Trophoblast cell (in vitro differentiated cells and primary cell): ENCODE results near the gene CA7.

Source experiments
- DNase-seq, 2 donors: peaks; one replicate each; pipeline ENCODE4 v3.0.0-alpha.2; 2016
- H2AFZ ChIP-seq: 2 replicates; pipeline ENCODE4 v1.6.1; 2013; ENCODE audit warnings: low read length, moderate library complexity, mild to moderate bottlenecking; ENCODE audit not compliant: insufficient read depth, poor library complexity
- H2AK5ac ChIP-seq: 2 replicates; pipeline ENCODE4 v1.6.1; 2013; ENCODE audit warnings: mild to moderate bottlenecking, low read length
- H2BK120ac ChIP-seq: 2 replicates; pipeline ENCODE4 v1.6.1; 2013; ENCODE audit warnings: low read length, mild to moderate bottlenecking, moderate library complexity; ENCODE audit not compliant: insufficient read depth, poor library complexity
- H2BK12ac ChIP-seq: 2 replicates; pipeline ENCODE4 v1.6.1; 2013; ENCODE audit warnings: mild to moderate bottlenecking, low read length, moderate library complexity
- H2BK5ac ChIP-seq: 2 replicates; pipeline ENCODE4 v1.6.1; 2013; ENCODE audit warnings: low read length, low read depth, moderate library complexity, mild to moderate bottlenecking; ENCODE audit not compliant: poor library complexity
- H3K14ac ChIP-seq: 2 replicates; pipeline ENCODE4 v1.6.1; 2013; ENCODE audit warnings: mild to moderate bottlenecking, low read length
- H3K18ac ChIP-seq: 2 replicates; pipeline ENCODE4 v1.6.1; 2013; ENCODE audit warnings: mild to moderate bottlenecking, low read length
- H3K23ac ChIP-seq: 2 replicates; pipeline ENCODE4 v1.6.1; 2013; ENCODE audit warnings: low read length
- H3K27ac ChIP-seq: 2 replicates; pipeline ENCODE4 v1.5.1; 2013; ENCODE audit warnings: low read depth, mild to moderate bottlenecking, inconsistent platforms, low read length, moderate library complexity
- H3K27me3 ChIP-seq: 2 replicates; pipeline ENCODE4 v1.6.1; 2013; ENCODE audit warnings: inconsistent platforms, mild to moderate bottlenecking, low read length, moderate library complexity; ENCODE audit not compliant: insufficient read depth
- H3K36me3 ChIP-seq, 2 experiments: 1 replicate in 1 of 2; 2 replicates in 1 of 2; pipeline ENCODE4 v1.6.1; 2013; ENCODE audit warnings: low read length in 2 of 2, mild to moderate bottlenecking in 2 of 2, moderate library complexity in 1 of 2; ENCODE audit not compliant: insufficient read depth in 2 of 2, control insufficient read depth in 1 of 2
- H3K4ac ChIP-seq: 2 replicates; pipeline ENCODE4 v1.6.1; 2013; ENCODE audit warnings: low read depth, mild to moderate bottlenecking, low read length, moderate library complexity
- H3K4me1 ChIP-seq, 2 experiments: 1 replicate in 1 of 2; 2 replicates in 1 of 2; pipeline ENCODE4 v1.6.1; 2013; ENCODE audit warnings: low read length in 2 of 2, mild to moderate bottlenecking in 2 of 2, moderate library complexity in 1 of 2; ENCODE audit not compliant: insufficient read depth in 2 of 2, control insufficient read depth in 1 of 2
- H3K4me2 ChIP-seq: 2 replicates; pipeline ENCODE4 v1.6.1; 2013; ENCODE audit warnings: inconsistent platforms, mild to moderate bottlenecking, low read length, moderate library complexity
- H3K4me3 ChIP-seq: 2 replicates; pipeline ENCODE4 v1.5.1; 2013; ENCODE audit warnings: mild to moderate bottlenecking, low read depth, low read length, inconsistent platforms
- H3K79me1 ChIP-seq: one replicate; pipeline ENCODE4 v1.6.1; 2013; ENCODE audit warnings: low read length
- H3K79me2 ChIP-seq: 2 replicates; pipeline ENCODE4 v1.6.1; 2013; ENCODE audit warnings: low read length, mild to moderate bottlenecking; ENCODE audit not compliant: control insufficient read depth, insufficient read depth, poor library complexity
- H3K9ac ChIP-seq: 2 replicates; pipeline ENCODE4 v1.6.1; 2013; ENCODE audit warnings: mild to moderate bottlenecking, low read length
- H3K9me3 ChIP-seq: 2 replicates; pipeline ENCODE4 v1.6.1; 2013; ENCODE audit warnings: low read depth, mild to moderate bottlenecking, control low read depth, inconsistent platforms, low read length; ENCODE audit not compliant: insufficient read depth
- H4K12ac ChIP-seq: 2 replicates; pipeline ENCODE4 v1.6.1; 2013; ENCODE audit warnings: low read depth, mild to moderate bottlenecking, low read length, moderate library complexity
- H4K8ac ChIP-seq: 2 replicates; pipeline ENCODE4 v1.6.1; 2013; ENCODE audit warnings: low read depth, mild to moderate bottlenecking, low read length, moderate library complexity
- H4K91ac ChIP-seq: one replicate; pipeline ENCODE4 v1.6.1; 2013; ENCODE audit warnings: low read depth, mild to moderate bottlenecking, low read length, moderate library complexity
- WGBS: extraction: QIAGEN DNeasy Blood & Tissue Kit; methylation state at CpG from one replicate; pipeline ENCODE4 v1.1.7; 2013; ENCODE audit warnings: missing lambda C conversion rate; ENCODE audit not compliant: insufficient read length, insufficient coverage; ENCODE audit errors: extremely low coverage; 5-methylcytosine and 5-hydroxymethylcytosine counted together

Gene CA7

GRCh38 chr16:66881964-66882508 is 37.8 kb downstream of the CA7 start:
- Histone ChIP-seq H3K9ac (no peak overlapping the region), H3K4me1 (peaks cover 14 to 18% of the 10 kb centered on the region in 2 experiments), H4K8ac (no peak overlapping the region), H3K4me3 (no peak overlapping the region), H3K4me2 (no peak overlapping the region), H4K12ac (no peak overlapping the region), H3K23ac (no peak overlapping the region), H3K14ac (no peak overlapping the region), H2BK12ac (no peak overlapping the region), H3K18ac (no peak overlapping the region), H2BK120ac (no peak overlapping the region), H3K4ac (no peak overlapping the region), H3K27me3 (no peaks in the 10 kb centered on the region), H2BK5ac (no peak overlapping the region), H3K79me1 (peaks cover 10% of the 10 kb centered on the region), H3K36me3 (peaks cover 14 to 15% of the 10 kb centered on the region in 2 experiments), H3K9me3 (no peaks in the 10 kb centered on the region), H3K79me2 (peaks cover 5% of the 10 kb centered on the region), H4K91ac (no peak overlapping the region), H2AK5ac (no peak overlapping the region), H2AFZ (no peak overlapping the region), H3K27ac (no peak overlapping the region)
- no CpG with 5 or more reads among the region's 8 CpGs for WGBS
- DNase-seq = no peak

GRCh38 chr16:66882702-66883101 is 38.5 kb downstream of the CA7 start:
- H4K91ac ChIP-seq = no peak overlapping the region
- no peak overlapping the region for H3K4me2 ChIP-seq
- H4K12ac ChIP-seq = no peak overlapping the region
- H3K23ac ChIP-seq = no peak overlapping the region
- no peak overlapping the region for H3K18ac ChIP-seq
- DNase-seq = peak in 1 of 2 donors; percentile 14
- H3K79me1 ChIP-seq = peaks cover 10% of the 10 kb centered on the region
- H3K9ac ChIP-seq = no peak overlapping the region
- H2AFZ ChIP-seq = no peak overlapping the region
- no peaks in the 10 kb centered on the region for H3K27me3 ChIP-seq
- no peak overlapping the region for H2AK5ac ChIP-seq
- H2BK5ac ChIP-seq = no peak overlapping the region
- no peak overlapping the region for H3K4ac ChIP-seq
- peaks cover 14 to 18% of the 10 kb centered on the region in 2 experiments for H3K4me1 ChIP-seq
- WGBS = no CpG with 5 or more reads among the region's 3 CpGs
- no peak overlapping the region for H3K4me3 ChIP-seq
- H3K79me2 ChIP-seq = peaks cover 5% of the 10 kb centered on the region
- H2BK12ac ChIP-seq = no peak overlapping the region
- no peak overlapping the region for H3K14ac ChIP-seq
- peaks cover 14 to 15% of the 10 kb centered on the region in 2 experiments for H3K36me3 ChIP-seq
- H3K9me3 ChIP-seq = no peaks in the 10 kb centered on the region
- no peak overlapping the region for H4K8ac ChIP-seq
- no peak overlapping the region for H2BK120ac ChIP-seq
- no peak overlapping the region for H3K27ac ChIP-seq

- no peaks in the 10 kb centered on the region for H3K9me3 ChIP-seq
- H3K27me3 ChIP-seq = no peaks in the 10 kb centered on the region
- no peak overlapping the region for H2AFZ ChIP-seq
- no peak overlapping the region for H4K8ac ChIP-seq
- peaks cover 11 to 19% of the 10 kb centered on the region in 2 experiments for H3K4me1 ChIP-seq
- no CpG with 5 or more reads among the region's 12 CpGs for WGBS
- no peak overlapping the region for H2BK120ac ChIP-seq
- no peak overlapping the region for H3K4me3 ChIP-seq
- peaks cover 5% of the 10 kb centered on the region for H3K79me2 ChIP-seq
- H3K23ac ChIP-seq = no peak overlapping the region
- H3K36me3 ChIP-seq = peaks cover 14 to 15% of the 10 kb centered on the region in 2 experiments
- H3K14ac ChIP-seq = no peak overlapping the region
- H4K12ac ChIP-seq = no peak overlapping the region
- no peak overlapping the region for H3K27ac ChIP-seq
- H2BK12ac ChIP-seq = no peak overlapping the region
- peak overlapping the region; percentile 26 for H2AK5ac ChIP-seq
- H3K4ac ChIP-seq = no peak overlapping the region
- H3K79me1 ChIP-seq = peaks cover 6% of the 10 kb centered on the region
- H3K9ac ChIP-seq = no peak overlapping the region
- no peak for DNase-seq
- no peak overlapping the region for H2BK5ac ChIP-seq
- H3K4me2 ChIP-seq = no peak overlapping the region
- H4K91ac ChIP-seq = no peak overlapping the region
- no peak overlapping the region for H3K18ac ChIP-seq
These were observed 41.3 kb downstream of the CA7 start for GRCh38 chr16:66885491-66885890.

GRCh38 chr16:66886321-66886720 is 42.1 kb downstream of the CA7 start:
- H2BK5ac ChIP-seq = no peak overlapping the region
- H3K4me3 ChIP-seq = no peak overlapping the region
- no peak overlapping the region for H2BK120ac ChIP-seq
- no peaks in the 10 kb centered on the region for H3K79me1 ChIP-seq
- H3K14ac ChIP-seq = no peak overlapping the region
- WGBS = no CpG with 5 or more reads among the region's 2 CpGs
- H3K27me3 ChIP-seq = no peaks in the 10 kb centered on the region
- no peak overlapping the region for H3K18ac ChIP-seq
- H2BK12ac ChIP-seq = no peak overlapping the region
- no peak overlapping the region for H2AK5ac ChIP-seq
- H3K36me3 ChIP-seq = peaks cover 15 to 18% of the 10 kb centered on the region in 2 experiments
- H3K4me1 ChIP-seq = peaks cover 8 to 19% of the 10 kb centered on the region in 2 experiments
- H3K4ac ChIP-seq = no peak overlapping the region
- no peak overlapping the region for H2AFZ ChIP-seq
- peak in 1 of 2 donors; percentile 61 for DNase-seq
- H4K12ac ChIP-seq = no peak overlapping the region
- H3K9ac ChIP-seq = no peak overlapping the region
- peak overlapping the region; percentile 18 for H3K4me2 ChIP-seq
- no peaks in the 10 kb centered on the region for H3K9me3 ChIP-seq
- no peak overlapping the region for H4K91ac ChIP-seq
- no peak overlapping the region for H3K23ac ChIP-seq
- H3K79me2 ChIP-seq = no peaks in the 10 kb centered on the region
- no peak overlapping the region for H4K8ac ChIP-seq
- no peak overlapping the region for H3K27ac ChIP-seq
